ENCODE data around the gene LDB1. TPM values are rescaled to one million over a fixed set of nuclear protein-coding genes. Genes with fewer than 3 reads are reported as not detected.
A peak's percentile ranks its signal among the peaks of the same experiment; 100 is the strongest.

LDB1 gene
- total and polyA plus RNA-seq, 2 of the 13 experiments (the other 11 are each of a cell fraction or from before 2014, with no cell fraction given) = 17.2 to 45.5 TPM

- TF ChIP-seq ZNF468 (CRISPR knock-in tag; IDR thresholded peaks at IDR 0.05) (no peak), NCOA5 (CRISPR knock-in tag; IDR thresholded peaks at IDR 0.05) (no peak), TEAD3 (CRISPR knock-in tag; optimal IDR thresholded peaks at IDR 0.05; ENCODE audit: borderline replicate concordance) (peak; percentile 70), ZNF451 (CRISPR knock-in tag; IDR thresholded peaks at IDR 0.05) (no peak), RXRA (CRISPR knock-in tag; IDR thresholded peaks at IDR 0.05) (peak; percentile 82), KDM3A (CRISPR knock-in tag; IDR thresholded peaks at IDR 0.05; ENCODE audit: low read depth) (peak; percentile 88; the same call in 1 of the 2 replicates), KMT2A (CRISPR knock-in tag; IDR thresholded peaks at IDR 0.05) (peak; percentile 59; the same call in 1 of the 2 replicates), HOMEZ (CRISPR knock-in tag; IDR thresholded peaks at IDR 0.05; ENCODE audit: low read depth) (no peak; the same call in 1 of the 2 replicates), ZNF276 (CRISPR knock-in tag; IDR thresholded peaks at IDR 0.05; ENCODE audit: low read depth) (no peak), GTF3A (CRISPR knock-in tag; conservative IDR thresholded peaks at IDR 0.05) (no peak), RAD51 (IDR thresholded peaks at IDR 0.05; ENCODE audit: borderline replicate concordance) (no peak), ZNF740 (CRISPR knock-in tag; IDR thresholded peaks at IDR 0.05) (no peak), CBX1 (IDR thresholded peaks at IDR 0.05; ENCODE audit: low read depth) (peak; percentile 49), ZNF75D (CRISPR knock-in tag; IDR thresholded peaks at IDR 0.05; ENCODE audit: borderline replicate concordance) (no peak), ELK4 (CRISPR knock-in tag; IDR thresholded peaks at IDR 0.05; ENCODE audit: borderline replicate concordance) (no peak), ZNF431 (CRISPR knock-in tag; IDR thresholded peaks at IDR 0.05; ENCODE audit: borderline replicate concordance, low read depth) (no peak), ZNF18 (CRISPR knock-in tag; IDR thresholded peaks at IDR 0.05; ENCODE audit: insufficient replicate concordance) (peak; percentile 82), NFRKB (IDR thresholded peaks at IDR 0.05) (0 out of 2 replicates have a peak, but pooled peaks have one; percentile 12), TCF7 (IDR thresholded peaks at IDR 0.05; ENCODE audit: low read depth) (no peak), ZNF446 (CRISPR knock-in tag; IDR thresholded peaks at IDR 0.05) (no peak), ZNF350 (CRISPR knock-in tag; IDR thresholded peaks at IDR 0.05; ENCODE audit: borderline replicate concordance, low read depth) (peak; percentile 79; the same call in 1 of the 2 replicates), ZNF17 (CRISPR knock-in tag; IDR thresholded peaks at IDR 0.05) (no peak), CENPT (CRISPR knock-in tag; IDR thresholded peaks at IDR 0.05; ENCODE audit: low read depth) (no peak)
Measured at GRCh38 chr10:102132563-102133372, 12.6 kb upstream of the LDB1 start, which contains the start of gene PPRC1 (continued).
